HCT116 (cell line): Measurements from ENCODE around the gene TST. TPM values are rescaled to one million over a fixed set of nuclear protein-coding genes. Genes with fewer than 3 reads are reported as not detected.
A peak's percentile ranks its signal among the peaks of the same experiment; 100 is the strongest.

Experiments
- ATAC-seq: fragments of 200-7000 bp; cut with Tn5 transposase; 2 replicates; pipeline ENCODE4 v1.9.1; 2020; ENCODE audit warnings: mild to moderate bottlenecking, moderate library complexity
- BruUV-seq: library from RNA; stranded (reverse); fragments of 400-500 nt; replicated peaks from 2 replicates; lab custom pipeline; 2021; lab: Mats Ljungman, UMichigan
- CTCF ChIA-PET: fragments of 300-600 bp; sonication (Branson Sonifier 250); formaldehyde crosslinking; loops from one replicate; lab custom pipeline; 2021; ENCODE audit warnings: antibody characterized with exemption; lab: Charles Lee
- POLR2A ChIA-PET: fragments of 300-600, 350-600 bp; sonication (Branson Sonifier 250); formaldehyde crosslinking; loops from one replicate; lab custom pipeline; 2021; ENCODE audit warnings: antibody characterized with exemption; lab: Charles Lee
- RAD21 ChIA-PET, 2 experiments: fragments of 300-600 bp; sonication (Branson Sonifier 250); formaldehyde crosslinking; loops; one replicate each; lab custom pipeline; 2023; ENCODE audit warnings: low total read pairs in 2 of 2; ENCODE audit not compliant: uncharacterized antibody in 2 of 2, unreplicated experiment in 2 of 2, low non-redundant PET in 1 of 2; lab: Charles Lee
- DNase-seq: peaks from one replicate; pipeline ENCODE4 v3.0.0-alpha.2; 2010; ENCODE audit warnings: low read depth, low spot score
- H2AFZ ChIP-seq: fragments of 200-600 bp; shearing (Covaris generic), sonication (generic); 2 replicates; pipeline ENCODE4 v1.6.1; 2017; ENCODE audit warnings: low read depth, mixed run types, mixed read lengths, antibody characterized with exemption, low read length; ENCODE audit not compliant: poor library complexity, severe bottlenecking
- H3K27ac ChIP-seq: 2 replicates; pipeline ENCODE4 v1.5.1; 2012; ENCODE audit warnings: low read depth, low read length
- H3K27me3 ChIP-seq: fragments of 200-600 bp; sonication (generic); 2 replicates; pipeline ENCODE4 v1.6.1; 2016; ENCODE audit warnings: mixed run types, low read length, mixed read lengths; ENCODE audit not compliant: insufficient read depth
- H3K36me3 ChIP-seq, 2 experiments: fragments of 200-500 bp in 1 of 2; fragments of 200-600 bp in 1 of 2; sonication (Bioruptor generic) in 1 of 2; sonication (generic) in 1 of 2; 2 replicates each; pipeline versions ENCODE4 v1.5.1 to v1.6.1; 2014 to 2016; ENCODE audit warnings: low read length in 2 of 2, inconsistent platforms in 1 of 2, mixed read lengths in 1 of 2, mixed run types in 1 of 2; ENCODE audit not compliant: insufficient read depth in 2 of 2, control insufficient read depth in 1 of 2
- H3K4me1 ChIP-seq, 2 experiments: fragments of 200-600 bp in 1 of 2; sonication (generic) in 1 of 2; 2 replicates each; pipeline versions ENCODE4 v1.5.1 to v1.6.1; 2012 to 2017; ENCODE audit warnings: low read length in 2 of 2, inconsistent platforms in 1 of 2, mild to moderate bottlenecking in 1 of 2, mixed read lengths in 1 of 2, mixed run types in 1 of 2, moderate library complexity in 1 of 2; ENCODE audit not compliant: insufficient read depth in 2 of 2, control insufficient read depth in 1 of 2
- H3K4me2 ChIP-seq: fragments of 200-600 bp; sonication (generic); 2 replicates; pipeline ENCODE4 v1.6.1; 2017; ENCODE audit warnings: mixed run types, low read length, mixed read lengths
- H3K4me3 ChIP-seq, 2 experiments: fragments of 200-600 bp in 1 of 2; sonication (generic) in 1 of 2; replicated peaks in 1 of 2; 2 replicates each; pipeline ENCODE4 v1.5.1; 2011 to 2016; ENCODE audit warnings: low read length in 2 of 2, control low read depth in 1 of 2, low read depth in 1 of 2, mild to moderate bottlenecking in 1 of 2, mixed read lengths in 1 of 2, mixed run types in 1 of 2
- H3K79me2 ChIP-seq: fragments of 200-600 bp; sonication (generic); 2 replicates; pipeline ENCODE4 v1.6.1; 2017; ENCODE audit warnings: mild to moderate bottlenecking, mixed run types, low read length, moderate library complexity, mixed read lengths; ENCODE audit not compliant: insufficient read depth
- H3K9ac ChIP-seq: fragments of 200-600 bp; sonication (generic); 2 replicates; pipeline ENCODE4 v1.6.1; 2016; ENCODE audit warnings: low read length, mixed read lengths
- H3K9me2 ChIP-seq: fragments of 200-600 bp; sonication (generic), shearing (Covaris generic); 2 replicates; pipeline ENCODE4 v1.6.1; 2017; ENCODE audit warnings: mixed run types, mild to moderate bottlenecking, moderate library complexity; ENCODE audit not compliant: insufficient read depth
- H3K9me3 ChIP-seq, 2 experiments: fragments of 200-500 bp in 1 of 2; fragments of 200-600 bp in 1 of 2; sonication (Bioruptor generic) in 1 of 2; sonication (generic) in 1 of 2; 2 replicates each; pipeline ENCODE4 v1.6.1; 2014 to 2017; ENCODE audit warnings: low read length in 2 of 2, mixed read lengths in 2 of 2, inconsistent platforms in 1 of 2, low read depth in 1 of 2, mild to moderate bottlenecking in 1 of 2, mixed run types in 1 of 2, moderate library complexity in 1 of 2; ENCODE audit not compliant: control insufficient read depth in 1 of 2, insufficient read depth in 1 of 2
- H4K20me1 ChIP-seq: fragments of 200-600 bp; sonication (generic), shearing (Covaris generic); 2 replicates; pipeline ENCODE4 v1.6.1; 2017; ENCODE audit warnings: mixed run types, mild to moderate bottlenecking, moderate library complexity; ENCODE audit not compliant: insufficient read depth
- ATF3 ChIP-seq: IDR thresholded peaks from 2 replicates; pipeline ENCODE4 v1.6.1; 2012
- EGR1 ChIP-seq: IDR thresholded peaks from 2 replicates; pipeline ENCODE4 v1.6.1; 2012; ENCODE audit warnings: low read depth
- EZH2 ChIP-seq: fragments of 200-600 bp; sonication (generic); IDR thresholded peaks from 2 replicates; pipeline ENCODE4 v1.6.1; 2017; ENCODE audit warnings: antibody characterized with exemption, mixed run types
- SP1 ChIP-seq: IDR thresholded peaks from 2 replicates; pipeline ENCODE4 v1.6.1; 2012; ENCODE audit warnings: low read depth
- TCF7L2 ChIP-seq: IDR thresholded peaks from 2 replicates; pipeline ENCODE4 v1.7.0; 2011; ENCODE audit warnings: borderline replicate concordance, inconsistent platforms; ENCODE audit not compliant: insufficient read depth, insufficient read length; ENCODE audit errors: extremely low read depth
- ZFX ChIP-seq: fragments of 450-650 bp; IDR thresholded peaks from 2 replicates; pipeline ENCODE4 v1.6.1; 2017
- intact Hi-C: fragments of 100-400 bp; cut with micrococcal nuclease; formaldehyde crosslinking; loops from 2 replicates; pipeline ENCODE4 v1.10.0; 2022
- total RNA-seq: library from RNA; stranded (reverse); gene quantifications from one replicate; pipeline ENCODE4 v1.2.1, GENCODE V29; 2021; ENCODE audit not compliant: unreplicated experiment
- TF ChIP-seq, protein P1 (sequence below): IDR thresholded peaks from 2 replicates; pipeline ENCODE4 v1.6.1; 2012

The TST gene
- total RNA-seq, 1 experiment from 2014 or later: 32.1 TPM

- Histone ChIP-seq H3K27me3 (no peaks in the 10 kb centered on the region), H3K4me2 (peak overlapping the region; percentile 62), H3K9me3 (no peaks in the 10 kb centered on the region), H3K4me1 (peaks cover 14 to 24% of the 10 kb centered on the region in 2 experiments; a peak in 3 of 4 replicates), H4K20me1 (no peaks in the 10 kb centered on the region)
- BruUV-seq: no TSS peak
- POLR2A ChIA-PET: no interaction called here
- intact Hi-C loops: no loop called here
- DNase-seq: no peak
- TF ChIP-seq SP1 (no peak), TCF7L2 (no peak), EZH2 (no peak), ATF3 (no peak), EGR1 (no peak)
- TF ChIP-seq, protein P1, sequence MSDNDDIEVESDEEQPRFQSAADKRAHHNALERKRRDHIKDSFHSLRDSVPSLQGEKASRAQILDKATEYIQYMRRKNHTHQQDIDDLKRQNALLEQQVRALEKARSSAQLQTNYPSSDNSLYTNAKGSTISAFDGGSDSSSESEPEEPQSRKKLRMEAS: no peak
- TF ChIP-seq, all 23 proteins: peak for 0
- Histone ChIP-seq H3K27ac (peak overlapping the region; percentile 31; the same call in 1 of the 2 replicates), H3K36me3 (peaks cover 5 to 8% of the 10 kb centered on the region in 2 experiments; a peak in 3 of 4 replicates), H3K9me2 (no peaks in the 10 kb centered on the region), H3K79me2 (peaks cover 8% of the 10 kb centered on the region; the same call in 1 of the 2 replicates), H3K9ac (no peak overlapping the region; the same call in 1 of the 2 replicates), H2AFZ (no peak overlapping the region), H3K4me3 (peak overlapping the region; percentile 69 to 79; a peak in 2 of 4 replicates)
- no peak for ATAC-seq
- ChIA-PET RAD21 (no interaction called here), CTCF (interaction anchor here (1.1 to 1.8 kb wide), 5 partner anchors 9 to 165 kb away, joined by 3 to 7 read pairs (median 4); no protein-coding TSS in a partner anchor)
These were observed 1.8 kb upstream of the TST start for GRCh38 chr22:37021041-37021440.

DNA sequence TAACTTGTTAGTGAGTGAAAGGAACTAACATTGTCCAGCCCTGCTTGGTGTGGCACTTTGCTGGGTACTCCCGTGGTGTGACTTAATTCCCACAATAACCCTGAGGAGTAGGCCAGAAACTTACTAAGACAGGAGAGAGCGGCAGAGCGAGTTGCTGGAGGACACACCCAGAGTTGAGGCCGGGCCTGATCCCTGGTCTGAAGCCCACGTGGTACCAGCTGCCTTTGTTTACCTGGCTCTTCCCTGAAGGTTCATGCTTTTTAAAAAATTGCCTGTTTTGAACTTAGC is 889 bp upstream of the TST start:
- peaks cover 14 to 26% of the 10 kb centered on the region in 2 experiments; a peak in 3 of 4 replicates for H3K4me1 ChIP-seq
- H3K27me3 ChIP-seq: no peaks in the 10 kb centered on the region
- peak overlapping the region; percentile 95 for H3K27ac ChIP-seq
- peak overlapping the region; percentile 62 for H3K4me2 ChIP-seq
- H3K9ac ChIP-seq: peak overlapping the region; percentile 88
- H3K4me3 ChIP-seq: peak overlapping the region; percentile 69 to 79
- H2AFZ ChIP-seq: peak overlapping the region; percentile 11
- ChIA-PET POLR2A (interaction anchor here (1.3 kb wide), 1 partner anchor 15 kb away, joined by 3 read pairs; no protein-coding TSS in a partner anchor), CTCF (interaction anchor here (1.1 to 1.4 kb wide), 4 partner anchors 10 to 244 kb away, joined by 3 to 7 read pairs (median 4); partner anchors contain the start of gene IFT27), RAD21 (no interaction called here)
- H3K79me2 ChIP-seq: peaks cover 8% of the 10 kb centered on the region; the same call in 1 of the 2 replicates
- no peaks in the 10 kb centered on the region for H4K20me1 ChIP-seq
- DNase-seq (peak; percentile 27), ATAC-seq (peak; percentile 41)
- no peaks in the 10 kb centered on the region for H3K9me3 ChIP-seq
- H3K36me3 ChIP-seq: peaks cover 2 to 4% of the 10 kb centered on the region in 2 experiments; a peak in 2 of 4 replicates
- BruUV-seq: TSS peak; percentile 72
- intact Hi-C loops: no loop called here
- TF ChIP-seq ATF3 (no peak), ZFX (peak; percentile 50)
- TF ChIP-seq, protein P1: peak; percentile 73
- no peaks in the 10 kb centered on the region for H3K9me2 ChIP-seq
